Measurements from ENCODE around the gene LPP.

LPP gene

DNA sequence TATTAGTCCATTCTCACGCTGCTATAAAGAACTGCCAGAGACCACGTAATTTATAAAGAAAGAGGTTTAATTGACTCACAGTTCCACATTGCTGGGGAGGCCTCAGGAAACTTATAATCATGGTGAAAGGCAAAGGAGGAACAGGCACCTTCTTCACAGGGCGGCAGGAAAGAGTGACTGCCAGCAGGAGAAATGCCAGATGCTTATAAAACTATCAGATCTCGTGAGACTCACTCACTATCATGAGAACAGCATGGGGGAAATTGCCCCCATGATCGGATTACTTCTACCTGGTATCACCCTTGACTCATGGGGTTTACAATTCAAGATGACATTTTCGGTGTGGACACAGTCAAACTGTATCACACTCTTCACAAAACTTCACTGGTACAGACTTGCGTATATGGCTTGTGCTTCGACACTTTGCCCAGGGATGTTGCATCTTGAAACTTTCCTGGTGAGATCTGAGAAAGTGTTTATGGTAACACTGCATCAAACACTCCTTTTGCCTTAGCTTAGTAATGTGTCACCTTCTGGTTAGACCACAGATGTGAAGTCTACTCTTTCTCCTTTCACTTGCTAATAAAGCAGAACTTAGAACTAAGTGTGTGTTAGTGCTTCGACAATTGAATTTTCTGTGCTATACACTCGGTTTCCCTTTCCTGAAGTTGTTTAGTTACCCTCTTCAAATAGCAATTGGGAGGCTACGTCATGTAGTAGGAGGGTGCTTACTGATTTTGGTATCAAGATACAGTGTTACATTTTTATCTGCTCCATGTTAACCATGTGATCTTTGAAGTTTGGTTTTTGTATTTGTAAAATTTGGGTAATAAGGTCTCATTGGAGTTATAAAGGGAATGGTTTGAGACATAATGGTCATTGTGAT is 185.7 kb downstream of the LPP start:
- peak; percentile 63 for DNase-seq

DNA sequence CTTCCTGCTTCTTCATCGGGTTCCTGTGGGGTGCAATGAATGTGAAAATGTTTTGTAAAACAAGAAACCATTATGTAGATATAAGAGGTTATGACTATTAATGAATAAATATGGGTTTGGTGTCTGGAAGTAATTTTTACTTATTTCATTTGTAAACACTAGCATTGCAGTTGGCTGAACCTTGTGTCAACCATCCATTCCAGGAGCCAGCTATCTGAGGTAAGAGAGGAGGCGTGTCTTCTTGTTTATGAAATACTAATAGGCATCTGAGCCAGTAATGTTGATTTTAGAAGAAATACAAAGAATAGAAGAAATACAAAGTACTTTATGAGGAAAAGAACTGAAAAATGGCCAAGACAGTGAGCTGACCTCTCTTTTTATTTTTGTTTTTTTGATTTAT is 187.5 kb downstream of the LPP start:
- DNase-seq, result no peak

DNA sequence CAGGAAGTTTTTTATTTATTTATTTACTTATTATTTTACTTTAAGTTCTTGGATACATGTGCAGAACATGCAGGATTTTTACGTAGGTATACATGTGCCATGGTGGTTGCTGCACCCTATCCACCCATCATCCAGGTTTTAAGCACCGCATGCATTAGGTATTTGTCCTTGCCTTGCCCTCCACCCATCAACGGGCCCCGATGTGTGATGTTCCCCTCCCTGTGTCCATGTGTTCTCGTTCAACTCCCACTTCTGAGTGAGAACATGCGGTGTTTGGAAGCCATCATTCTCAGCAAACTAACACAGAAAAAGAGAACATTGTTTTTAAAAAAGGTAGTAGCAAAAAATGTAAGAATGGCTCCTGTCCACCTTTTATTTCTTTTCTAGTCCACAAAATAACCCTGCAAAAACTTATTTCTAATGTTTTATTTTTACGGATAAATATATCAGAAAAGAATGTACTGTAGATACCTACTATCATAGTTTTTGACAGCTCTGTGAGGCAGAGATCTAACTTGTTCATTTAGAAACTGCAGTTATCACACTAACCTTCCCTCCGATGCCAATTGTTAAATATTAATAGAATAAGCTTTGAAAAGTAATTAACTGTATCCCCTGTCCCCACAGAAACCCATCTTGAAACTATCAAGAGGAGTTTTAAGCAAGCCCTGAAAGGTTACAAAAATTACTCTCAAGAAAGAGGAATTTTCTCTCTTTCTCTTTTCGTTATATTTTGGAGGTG is 189.2 kb downstream of the LPP start:
- no peak for DNase-seq

DNA sequence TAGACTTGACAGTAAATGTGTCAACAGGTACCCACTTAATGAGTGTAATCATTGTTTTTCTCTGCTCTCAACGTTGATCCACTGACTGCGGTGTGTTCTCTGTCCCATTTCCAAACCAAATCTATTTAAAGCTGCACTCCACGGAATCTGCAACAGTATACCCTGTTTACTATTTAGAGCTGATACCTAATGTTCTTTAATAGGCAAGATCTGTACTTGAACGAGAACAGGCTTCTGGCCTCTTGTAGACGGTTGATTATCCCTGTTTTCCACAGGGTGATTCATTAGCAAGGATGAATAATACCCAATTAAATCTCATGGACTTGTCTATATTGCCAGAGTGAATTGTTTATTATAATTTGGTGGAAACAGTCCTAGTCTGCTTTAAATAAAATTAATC is 189.9 kb downstream of the LPP start:
- DNase-seq, result no peak

DNA sequence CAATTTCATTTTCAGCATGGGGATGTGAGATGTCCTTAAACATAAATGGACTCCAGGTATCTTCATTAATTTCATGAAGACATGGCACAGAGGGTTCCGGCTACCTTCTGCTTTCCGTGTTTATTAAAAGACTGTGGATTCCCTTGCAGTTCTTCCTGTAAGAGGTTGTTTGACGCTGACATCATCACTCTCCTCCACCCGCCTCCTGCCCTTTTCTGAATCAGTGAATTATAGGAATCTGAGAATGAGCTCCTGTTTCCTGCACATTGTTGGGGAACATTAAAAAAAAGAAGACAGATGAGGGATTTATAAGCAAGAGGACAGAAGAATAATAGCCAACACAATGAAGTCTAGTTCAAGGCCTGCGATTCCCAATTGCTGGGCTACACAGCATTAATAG is 191.3 kb downstream of the LPP start:
- no peak for DNase-seq

DNA sequence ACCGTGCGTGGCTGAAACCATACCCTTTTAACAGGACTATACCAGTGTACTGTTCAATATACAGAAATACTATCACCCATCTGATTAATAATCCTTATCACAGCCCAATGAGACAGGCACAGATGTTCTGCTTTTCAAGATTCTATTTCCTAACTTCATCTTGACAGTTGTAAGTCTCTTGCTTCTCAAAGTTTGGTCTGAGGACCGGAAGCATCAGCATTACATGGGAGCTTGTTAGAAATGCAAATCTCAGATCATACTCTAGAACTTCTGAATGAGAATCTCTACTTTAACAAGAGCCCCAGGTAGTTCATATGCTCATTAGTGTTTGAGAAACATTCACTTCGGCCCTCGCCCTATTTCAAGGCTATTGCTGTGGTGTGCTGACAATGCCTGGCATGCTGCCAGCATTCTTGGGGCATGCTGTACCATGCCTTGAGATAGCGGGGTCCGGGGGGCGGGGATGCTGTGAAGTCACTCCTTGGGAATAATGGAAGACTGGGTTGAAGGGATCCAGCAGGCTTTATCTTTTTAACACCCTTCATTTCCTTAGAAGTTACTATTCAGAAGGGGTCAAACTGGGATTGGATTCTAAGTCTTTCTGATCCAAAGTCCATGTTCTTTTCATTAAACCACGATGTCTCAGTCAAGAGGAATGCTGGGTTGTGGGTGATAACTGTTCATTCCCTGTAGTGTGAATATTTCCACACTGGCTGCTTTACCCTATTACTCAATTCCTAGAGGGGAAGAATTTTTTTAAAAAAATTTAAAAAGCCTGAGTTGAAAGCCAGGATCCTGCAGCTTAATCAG is 194.7 kb downstream of the LPP start:
- no peak for DNase-seq

DNA sequence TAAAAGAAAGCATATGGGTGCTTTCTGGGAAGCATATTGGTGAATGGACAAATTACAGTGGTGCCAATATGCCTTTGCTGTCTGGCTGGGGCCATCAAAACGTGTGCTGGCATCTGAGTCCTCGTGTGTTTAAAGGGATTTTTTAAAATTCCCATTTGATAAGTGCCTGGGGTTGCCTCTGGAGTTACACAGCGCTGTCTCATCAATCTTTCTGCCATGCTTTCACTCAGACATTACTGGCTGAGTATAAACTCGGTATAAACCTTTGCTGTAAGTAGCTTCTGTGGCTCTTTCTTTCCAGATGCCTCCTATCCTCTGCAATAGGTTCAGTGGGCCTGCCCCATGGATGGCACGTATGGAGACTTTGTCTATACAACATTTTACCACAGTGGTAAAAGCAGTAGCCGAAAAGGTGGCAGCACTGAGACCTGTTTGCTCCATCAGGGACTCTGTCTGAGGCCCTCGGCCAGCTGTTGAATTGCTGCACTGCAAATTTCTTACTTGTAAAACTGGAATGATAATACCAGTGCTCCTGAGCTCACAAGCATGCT is 195.5 kb downstream of the LPP start:
- DNase-seq, result no peak

DNA sequence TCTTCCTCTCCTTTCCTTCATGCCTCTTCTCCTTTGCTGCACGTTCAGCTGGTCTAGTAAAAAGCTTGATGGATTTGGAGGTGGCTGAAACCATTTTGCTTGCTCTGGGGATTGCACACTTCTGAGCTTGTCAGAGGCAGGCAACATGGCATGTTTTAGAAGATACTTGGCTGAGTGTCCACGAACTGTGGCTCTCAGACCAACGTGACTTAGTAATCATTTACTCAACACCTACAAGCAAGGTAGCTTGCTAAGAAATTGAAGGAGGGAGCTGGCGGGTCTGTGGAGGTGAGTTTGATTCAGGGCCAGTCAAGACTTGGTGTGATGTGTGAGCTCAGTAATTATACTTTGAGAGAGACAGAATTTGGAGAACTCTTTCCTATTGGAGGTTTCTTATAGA is 196.0 kb downstream of the LPP start:
- no peak for DNase-seq

DNA sequence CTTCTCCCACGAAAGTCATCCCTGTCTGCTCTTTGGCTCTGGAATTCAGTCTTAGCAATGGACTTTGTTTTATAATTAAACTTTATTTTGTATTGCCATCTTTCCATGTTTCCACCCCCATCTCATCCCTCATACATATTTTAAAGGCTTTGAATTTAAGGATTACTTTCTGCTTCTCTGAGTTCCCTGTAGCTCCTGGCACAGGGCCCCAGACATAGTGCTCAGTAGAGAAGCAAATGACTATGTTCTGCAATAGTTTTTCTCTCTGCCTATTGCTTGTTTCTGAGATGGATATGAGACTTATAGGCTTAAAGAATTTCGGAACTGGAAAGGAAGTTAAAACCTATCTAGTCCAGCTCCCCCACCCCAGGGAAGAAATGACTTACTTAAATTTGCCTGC is 197.0 kb downstream of the LPP start:
- DNase-seq, result no peak

DNA sequence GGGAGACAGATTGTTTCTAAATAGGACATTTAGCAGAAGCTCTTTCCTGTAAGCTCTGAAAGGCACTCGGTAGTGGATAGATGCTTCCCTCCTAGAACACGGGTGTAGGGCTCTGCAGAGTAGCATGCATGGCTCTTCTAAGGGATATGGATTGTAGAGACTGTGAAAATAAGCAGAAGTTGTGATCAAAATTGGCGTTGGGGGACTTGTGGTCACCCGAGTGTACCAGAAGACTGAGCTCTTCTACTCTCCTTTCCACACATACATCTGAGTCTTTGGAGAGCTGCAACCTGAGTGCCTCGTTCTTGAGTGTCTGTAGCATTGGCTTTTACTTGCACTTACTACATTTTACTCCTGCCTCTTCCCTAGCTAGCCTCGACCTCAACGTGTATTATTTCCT is 197.7 kb downstream of the LPP start:
- no peak for DNase-seq

DNA sequence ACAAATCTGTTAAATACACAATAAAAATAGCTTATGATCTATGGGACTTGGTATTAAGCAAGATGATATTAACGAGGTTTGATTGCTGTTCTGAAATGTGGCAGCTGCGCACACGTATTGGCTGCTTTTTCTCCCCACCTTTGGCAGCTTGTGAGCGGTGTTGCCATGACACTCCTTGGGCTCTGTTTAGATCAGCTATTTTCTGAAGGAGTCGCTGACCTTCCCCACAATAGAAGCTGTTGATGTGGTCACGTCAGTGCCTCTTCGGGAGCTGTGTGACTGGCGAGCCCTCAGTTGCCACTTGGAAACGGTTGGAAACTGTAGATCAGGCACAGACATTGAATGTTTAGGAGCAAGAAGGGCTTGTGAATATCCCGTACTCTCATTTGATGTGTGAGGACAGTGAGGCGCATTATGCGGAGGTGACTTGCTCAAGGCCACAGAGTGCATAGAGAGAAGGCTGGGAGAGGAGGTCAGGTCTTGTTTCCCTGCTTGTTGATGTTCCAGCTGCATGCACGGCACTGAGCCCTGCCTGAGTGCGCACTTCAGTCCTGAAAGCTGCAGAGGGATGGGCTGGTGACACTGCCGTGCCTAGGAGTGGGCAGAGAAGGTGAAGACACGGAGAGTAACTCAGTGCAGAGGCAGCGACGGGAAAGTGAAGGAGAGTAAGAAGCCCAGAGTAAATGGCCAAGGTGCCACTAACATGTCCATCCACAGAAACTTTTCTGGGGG is 198.4 kb downstream of the LPP start:
- no peak for DNase-seq

DNA sequence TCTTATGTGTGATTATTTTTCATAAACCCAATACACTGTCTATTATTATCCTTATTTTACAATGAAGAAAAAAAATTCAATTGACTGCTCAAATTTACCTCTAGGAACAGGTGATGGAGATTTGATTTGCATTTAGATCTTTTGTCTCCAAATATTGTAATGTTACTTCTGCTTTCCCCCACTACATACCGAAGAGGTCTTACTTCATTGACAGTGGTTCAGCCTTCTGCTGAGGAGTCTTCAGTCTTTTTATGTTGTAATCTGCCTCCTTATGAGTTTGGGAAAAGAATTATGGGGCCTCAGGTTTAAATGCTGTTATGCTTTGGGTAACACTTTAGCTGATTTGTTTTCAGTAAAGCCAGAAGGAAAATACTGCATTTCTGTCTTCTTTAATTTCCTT is 199.5 kb downstream of the LPP start:
- DNase-seq, result no peak

DNA sequence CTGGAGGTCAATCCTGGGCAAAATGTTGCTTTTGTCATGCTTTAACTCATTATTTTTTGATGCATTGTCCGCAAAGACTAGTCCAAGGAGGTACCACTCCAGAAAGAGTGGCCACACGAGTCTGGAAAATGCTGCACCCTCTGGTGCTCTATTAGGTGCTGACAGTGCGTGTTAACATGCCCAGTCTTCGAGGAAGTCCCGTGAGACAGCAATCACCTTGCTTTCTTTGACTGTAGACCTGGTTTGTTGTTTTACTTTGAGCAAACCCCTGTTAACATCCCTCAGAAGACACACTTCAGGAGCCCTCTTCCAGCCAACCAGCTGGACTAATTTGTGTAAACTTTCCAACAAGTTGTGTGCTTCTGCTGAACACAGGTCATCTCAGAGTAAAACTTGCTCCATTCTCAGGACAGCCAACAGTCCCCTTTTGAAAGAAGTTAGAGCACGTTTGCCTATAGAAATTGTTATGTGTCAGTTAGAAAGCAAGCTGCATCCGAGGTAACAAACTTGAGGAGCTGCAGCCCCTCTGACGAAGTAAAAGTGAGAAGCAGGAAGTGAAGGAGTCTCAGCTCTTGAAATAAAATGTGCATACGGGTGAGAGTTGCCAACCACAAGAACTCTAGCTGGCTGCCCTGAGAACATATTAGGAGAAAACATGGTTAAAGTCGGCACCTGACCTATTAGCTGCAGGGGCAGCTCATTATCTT is 205.0 kb downstream of the LPP start:
- peak; percentile 28 for DNase-seq

DNA sequence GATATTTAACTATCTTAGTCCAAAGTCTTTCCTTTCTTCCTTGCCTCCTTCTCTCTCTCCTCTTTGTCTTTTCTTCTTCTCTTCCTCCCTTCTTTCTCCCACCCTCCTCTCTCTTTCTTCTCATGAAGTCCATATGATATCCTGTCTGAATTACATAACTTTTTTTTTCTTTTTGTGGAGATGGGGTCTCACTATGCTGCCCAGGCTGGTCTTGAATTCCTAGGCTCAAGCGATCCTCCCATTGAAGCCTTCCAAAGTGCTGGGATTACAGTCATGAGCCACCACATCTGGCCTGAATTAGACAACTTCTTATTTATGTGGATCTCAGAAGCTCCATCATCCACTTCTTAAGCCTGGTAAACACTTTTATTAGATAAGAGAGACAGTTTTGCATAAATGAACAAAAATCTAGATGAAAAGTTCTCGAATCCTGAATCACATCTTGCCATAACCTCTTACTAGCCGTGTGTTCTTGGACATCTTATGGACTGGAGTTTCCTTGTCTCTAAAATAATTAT is 206.5 kb downstream of the LPP start:
- no peak for DNase-seq

DNA sequence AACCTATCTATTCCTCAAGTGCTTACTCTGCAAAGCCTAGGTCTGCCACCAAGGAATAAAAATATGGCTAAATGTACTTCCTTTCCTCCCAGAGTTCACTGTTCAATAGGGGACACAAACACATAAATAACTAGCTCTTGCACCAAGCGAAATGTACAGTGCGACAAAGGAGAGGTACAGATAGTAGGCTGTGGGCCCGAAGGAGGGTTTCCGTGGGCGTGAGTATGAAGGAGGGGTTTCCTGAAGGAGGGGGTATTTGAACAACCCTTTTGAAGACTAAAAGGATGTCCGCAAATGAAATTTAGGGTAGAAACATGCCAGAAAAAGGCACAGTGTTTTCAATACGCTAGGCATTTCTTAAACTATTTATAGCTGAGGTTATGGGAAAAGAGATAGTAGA is 207.9 kb downstream of the LPP start:
- DNase-seq, result peak; percentile 20

DNA sequence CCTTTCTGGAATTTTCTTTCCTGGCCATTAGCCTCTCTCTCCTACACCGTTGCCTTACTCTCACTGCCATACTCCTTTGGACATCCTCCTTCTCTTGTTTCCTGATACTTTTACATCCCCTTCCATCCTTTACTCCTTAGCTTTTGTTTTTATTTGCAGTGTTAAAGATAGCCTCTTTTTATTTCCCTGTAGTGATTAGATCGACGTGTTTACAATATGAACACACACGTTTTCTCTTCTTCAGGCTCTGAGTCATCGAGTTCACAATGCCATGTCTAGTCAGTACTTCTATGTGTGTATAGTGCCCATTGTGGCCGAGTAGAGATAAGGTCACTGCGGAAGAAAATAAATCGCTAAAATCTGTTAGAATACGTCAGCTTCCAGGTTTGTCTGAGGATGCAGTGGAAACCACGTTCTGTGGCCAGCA is 208.5 kb downstream of the LPP start:
- DNase-seq, result no peak

DNA sequence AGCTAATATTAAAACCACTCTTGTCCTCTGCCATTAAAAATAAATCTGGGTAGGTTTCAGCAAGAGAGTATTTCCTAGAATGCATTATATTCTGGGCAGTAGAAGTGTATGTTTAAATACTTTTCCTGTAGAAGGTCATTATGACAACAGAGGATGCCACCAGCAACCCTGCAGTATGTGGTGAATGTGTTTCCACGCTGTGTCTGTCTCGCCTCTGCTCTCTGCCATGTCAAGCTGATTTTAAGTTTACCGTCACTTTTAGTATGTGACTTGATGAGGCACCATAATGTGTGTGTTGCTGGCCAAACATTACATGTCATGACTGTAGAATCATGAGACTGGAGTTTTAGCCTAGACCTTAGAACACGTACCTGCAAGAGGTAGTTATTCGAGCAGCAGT is 211.2 kb downstream of the LPP start:
- no peak for DNase-seq

DNA sequence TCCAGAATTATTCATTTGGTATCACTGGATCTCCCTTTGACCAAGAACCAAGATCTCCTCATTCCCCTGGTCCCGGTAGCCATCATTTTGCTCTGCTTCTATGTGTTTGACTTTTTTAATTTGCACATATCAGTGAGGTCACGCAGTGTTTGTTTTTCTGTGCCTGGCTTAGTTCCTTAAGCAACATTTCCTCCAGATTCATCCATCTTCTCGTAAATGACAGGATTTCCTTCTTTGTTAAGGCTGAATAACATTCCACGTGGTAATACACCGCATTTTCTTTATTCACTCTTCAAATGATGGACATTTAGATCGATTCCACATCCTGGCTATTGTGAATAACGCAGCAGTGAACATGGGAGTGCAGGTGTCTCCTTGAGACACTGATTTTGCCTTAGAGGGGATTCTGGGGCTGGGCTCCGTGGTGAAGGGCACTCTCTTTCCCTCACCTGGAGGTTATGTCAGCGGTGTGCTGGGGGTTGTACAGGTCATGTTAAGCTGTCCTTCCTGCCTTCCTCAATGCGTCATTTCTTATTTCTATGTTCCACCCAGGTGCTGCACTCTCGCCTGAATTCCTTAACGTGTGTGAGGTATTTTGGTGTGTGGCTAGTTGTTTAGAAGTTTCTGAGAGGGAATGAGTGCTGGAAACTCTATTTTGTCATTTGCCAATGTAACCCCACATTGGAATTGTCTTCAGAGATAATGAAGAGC is 212.2 kb downstream of the LPP start:
- DNase-seq, result no peak

DNA sequence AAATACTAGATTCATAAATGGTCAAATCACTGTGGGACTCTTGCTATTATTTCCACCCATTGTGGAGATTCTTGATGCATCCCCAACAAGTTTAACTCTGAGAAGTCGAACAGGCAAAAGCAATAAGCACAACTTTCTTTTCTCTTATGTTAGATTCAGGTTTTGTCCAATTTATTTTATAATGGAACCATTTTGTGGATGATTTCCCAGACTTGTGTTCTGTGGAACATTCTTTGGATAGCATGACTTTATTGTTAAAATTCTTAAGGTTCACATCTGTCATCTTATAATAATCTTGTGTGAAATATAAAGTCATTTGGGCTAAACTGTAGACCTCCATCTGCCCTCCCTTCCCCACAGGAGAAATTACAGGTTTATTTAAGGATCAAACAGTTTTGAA is 213.7 kb downstream of the LPP start:
- no peak for DNase-seq

DNA sequence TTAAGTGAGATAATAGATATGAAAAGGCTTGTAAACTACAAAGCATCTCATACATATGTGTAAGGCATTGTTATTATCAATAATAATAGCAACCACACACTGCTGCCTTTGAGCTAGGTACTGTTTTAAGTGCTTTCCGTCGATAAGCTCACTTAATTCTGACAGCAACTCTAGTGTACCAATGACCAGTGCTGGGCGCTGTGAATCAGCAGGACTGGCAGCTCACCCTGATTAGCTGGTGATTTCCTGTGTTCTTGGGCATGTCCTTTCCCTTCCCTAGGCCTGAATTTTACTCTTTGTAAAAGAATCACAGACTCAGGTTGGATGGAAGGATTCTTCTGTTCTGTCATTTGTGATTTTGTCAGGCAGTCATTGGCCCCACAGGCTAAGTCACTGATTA is 215.6 kb downstream of the LPP start:
- DNase-seq, result no peak

Data from stimulated activated CD4-positive, alpha-beta T cell treated with anti-CD3 and anti-CD28 coated beads, Interleukin-15, amount 100 ng/mL, for 24 hours (primary cell).